Measurements from ENCODE around the gene CHODL. TPM values are rescaled to one million over a fixed set of nuclear protein-coding genes. Genes with fewer than 3 reads are reported as not detected.

CHODL gene
- total RNA-seq, 1 donor from 2014 or later = 85.6 TPM

DNA sequence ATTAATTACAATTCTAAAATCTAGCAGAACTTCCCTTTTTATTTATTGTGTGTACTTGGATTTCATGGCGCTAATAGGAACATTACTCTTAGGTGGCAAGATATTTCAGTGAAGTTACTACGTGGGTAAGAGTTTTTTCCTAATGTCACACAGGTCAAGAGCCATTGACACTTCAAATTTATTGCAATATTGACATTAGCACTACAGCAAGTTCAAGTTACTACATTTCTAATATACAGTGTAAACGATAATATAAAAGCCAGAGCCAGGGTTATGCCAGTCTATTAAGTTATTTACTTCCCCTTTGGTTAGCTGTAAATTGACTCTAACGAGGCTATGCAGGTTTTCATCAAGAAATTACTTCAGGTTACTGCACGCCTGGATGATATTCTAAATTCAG is 29.7 kb downstream of the CHODL start:
- Histone ChIP-seq H3K36me3 (ENCODE audit: control insufficient read depth in 3 of 3, insufficient read depth in 3 of 3, low read length in 3 of 3) (no peaks in the 10 kb centered on the region), H3K4me1 (ENCODE audit: control insufficient read depth in 3 of 3, insufficient read depth in 3 of 3, low read length in 3 of 3) (no peaks in the 10 kb centered on the region), H3K4me3 (ENCODE audit: low read length in 3 of 3) (no peak overlapping the region), H3K27ac (ENCODE audit: low read depth, low read length) (no peak overlapping the region), H3K27me3 (ENCODE audit: control insufficient read depth in 3 of 3, insufficient read depth in 3 of 3, low read length in 3 of 3) (no peaks in the 10 kb centered on the region), H3K9ac (ENCODE audit: low read depth in 1 of 3, low read length in 3 of 3) (no peak overlapping the region), H3K9me3 (ENCODE audit: control insufficient read depth in 3 of 3, low read length in 3 of 3) (no peaks in the 10 kb centered on the region)

- Histone ChIP-seq H3K4me3 (ENCODE audit: low read length in 3 of 3) (no peak overlapping the region), H3K9ac (ENCODE audit: low read depth in 1 of 3, low read length in 3 of 3) (no peak overlapping the region)
These were observed 31.1 kb downstream of the CHODL start for GRCh38 chr21:18275781-18276180.

GRCh38 chr21:18285379-18285778 is 40.7 kb downstream of the CHODL start:
- H3K4me1 ChIP-seq (ENCODE audit: control insufficient read depth in 3 of 3, insufficient read depth in 3 of 3, low read length in 3 of 3) = no peaks in the 10 kb centered on the region
- no peaks in the 10 kb centered on the region for H3K9me3 ChIP-seq (ENCODE audit: control insufficient read depth in 3 of 3, low read length in 3 of 3)
- H3K4me3 ChIP-seq (ENCODE audit: low read length in 3 of 3) = no peak overlapping the region
- H3K9ac ChIP-seq (ENCODE audit: low read depth in 1 of 3, low read length in 3 of 3) = no peak overlapping the region
- H3K27ac ChIP-seq (ENCODE audit: low read depth, low read length) = no peak overlapping the region
- H3K36me3 ChIP-seq (ENCODE audit: control insufficient read depth in 3 of 3, insufficient read depth in 3 of 3, low read length in 3 of 3) = no peaks in the 10 kb centered on the region
- no peaks in the 10 kb centered on the region for H3K27me3 ChIP-seq (ENCODE audit: control insufficient read depth in 3 of 3, insufficient read depth in 3 of 3, low read length in 3 of 3)

More at GRCh38 chr21:18275781-18276180, 31.1 kb downstream of the CHODL start:
- no peak overlapping the region for H3K27ac ChIP-seq (ENCODE audit: low read depth, low read length)
- H3K27me3 ChIP-seq (ENCODE audit: control insufficient read depth in 3 of 3, insufficient read depth in 3 of 3, low read length in 3 of 3) = no peaks in the 10 kb centered on the region
- H3K36me3 ChIP-seq (ENCODE audit: control insufficient read depth in 3 of 3, insufficient read depth in 3 of 3, low read length in 3 of 3) = no peaks in the 10 kb centered on the region
- no peaks in the 10 kb centered on the region for H3K9me3 ChIP-seq (ENCODE audit: control insufficient read depth in 3 of 3, low read length in 3 of 3)
- no peaks in the 10 kb centered on the region for H3K4me1 ChIP-seq (ENCODE audit: control insufficient read depth in 3 of 3, insufficient read depth in 3 of 3, low read length in 3 of 3)

DNA sequence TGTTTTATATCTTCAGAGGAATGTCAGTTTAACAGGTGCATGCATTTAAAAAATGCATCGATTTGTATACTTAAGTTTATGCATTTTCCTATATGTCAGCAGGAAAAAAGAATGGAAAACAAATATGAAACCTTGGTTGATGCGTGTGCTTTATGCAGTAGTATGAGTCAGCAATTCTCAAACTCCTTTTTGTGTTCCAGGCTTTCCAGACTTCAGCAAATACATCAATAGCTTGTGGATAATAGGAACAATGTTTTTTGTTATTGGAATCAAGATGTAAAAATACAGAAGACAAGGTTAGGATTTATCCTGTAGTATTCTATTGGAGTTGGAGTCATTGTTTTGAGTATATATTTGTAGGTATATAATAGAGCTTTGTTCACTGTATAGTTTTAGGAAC is 45.2 kb downstream of the CHODL start:
- Histone ChIP-seq H3K4me1 (ENCODE audit: control insufficient read depth in 3 of 3, insufficient read depth in 3 of 3, low read length in 3 of 3) (no peaks in the 10 kb centered on the region), H3K9ac (ENCODE audit: low read depth in 1 of 3, low read length in 3 of 3) (no peak overlapping the region), H3K9me3 (ENCODE audit: control insufficient read depth in 3 of 3, low read length in 3 of 3) (no peaks in the 10 kb centered on the region), H3K27me3 (ENCODE audit: control insufficient read depth in 3 of 3, insufficient read depth in 3 of 3, low read length in 3 of 3) (no peaks in the 10 kb centered on the region), H3K27ac (ENCODE audit: low read depth, low read length) (no peak overlapping the region), H3K36me3 (ENCODE audit: control insufficient read depth in 3 of 3, insufficient read depth in 3 of 3, low read length in 3 of 3) (no peaks in the 10 kb centered on the region), H3K4me3 (ENCODE audit: low read length in 3 of 3) (no peak overlapping the region)

DNA sequence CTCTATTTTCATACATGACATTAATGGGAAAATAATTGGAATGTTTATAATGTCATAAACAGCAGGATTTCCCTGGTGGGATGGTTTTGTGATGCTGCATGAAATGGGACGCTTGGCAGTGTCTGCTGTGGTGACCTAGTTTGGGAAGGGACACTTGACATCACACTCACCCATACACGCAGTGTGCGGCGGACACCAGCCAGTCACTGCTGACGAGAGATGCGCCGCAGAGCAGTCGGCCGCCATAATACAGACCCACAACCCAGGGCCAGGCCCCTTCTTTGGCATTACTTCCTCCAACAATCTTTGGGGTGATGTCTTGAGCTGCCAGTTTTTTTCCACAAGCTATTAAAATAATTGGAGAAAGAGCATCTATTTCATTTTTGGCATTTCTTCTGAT is 49.5 kb downstream of the CHODL start:
- no peak overlapping the region for H3K9ac ChIP-seq (ENCODE audit: low read depth in 1 of 3, low read length in 3 of 3)
- no peaks in the 10 kb centered on the region for H3K9me3 ChIP-seq (ENCODE audit: control insufficient read depth in 3 of 3, low read length in 3 of 3)
- H3K4me1 ChIP-seq (ENCODE audit: control insufficient read depth in 3 of 3, insufficient read depth in 3 of 3, low read length in 3 of 3) = no peaks in the 10 kb centered on the region
- H3K36me3 ChIP-seq (ENCODE audit: control insufficient read depth in 3 of 3, insufficient read depth in 3 of 3, low read length in 3 of 3) = no peaks in the 10 kb centered on the region
- no peak overlapping the region for H3K4me3 ChIP-seq (ENCODE audit: low read length in 3 of 3)
- H3K27me3 ChIP-seq (ENCODE audit: control insufficient read depth in 3 of 3, insufficient read depth in 3 of 3, low read length in 3 of 3) = no peaks in the 10 kb centered on the region
- no peak overlapping the region for H3K27ac ChIP-seq (ENCODE audit: low read depth, low read length)

DNA sequence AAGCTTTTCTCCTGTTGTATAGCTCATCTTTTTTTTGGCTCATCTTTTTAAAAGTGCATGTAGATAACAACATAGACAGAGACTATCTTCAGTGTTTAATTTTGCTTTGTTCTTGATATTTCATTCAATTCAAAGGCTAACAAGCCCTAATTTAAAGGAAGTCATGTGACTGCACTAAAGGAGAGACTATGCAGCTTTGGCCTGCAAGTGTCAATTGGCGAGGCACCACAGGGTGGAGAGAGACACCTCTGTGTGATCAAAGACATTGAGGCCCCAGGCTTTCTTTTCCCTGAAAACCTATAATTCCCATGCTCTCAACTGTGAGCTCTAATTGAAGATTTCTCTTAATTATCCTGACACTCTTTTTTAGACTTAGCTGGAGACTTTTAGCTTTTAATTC is 53.6 kb downstream of the CHODL start:
- Histone ChIP-seq H3K27me3 (ENCODE audit: control insufficient read depth in 3 of 3, insufficient read depth in 3 of 3, low read length in 3 of 3) (no peaks in the 10 kb centered on the region), H3K4me1 (ENCODE audit: control insufficient read depth in 3 of 3, insufficient read depth in 3 of 3, low read length in 3 of 3) (no peaks in the 10 kb centered on the region), H3K27ac (ENCODE audit: low read depth, low read length) (no peak overlapping the region), H3K9ac (ENCODE audit: low read depth in 1 of 3, low read length in 3 of 3) (no peak overlapping the region), H3K4me3 (ENCODE audit: low read length in 3 of 3) (no peak overlapping the region), H3K9me3 (ENCODE audit: control insufficient read depth in 3 of 3, low read length in 3 of 3) (no peaks in the 10 kb centered on the region), H3K36me3 (ENCODE audit: control insufficient read depth in 3 of 3, insufficient read depth in 3 of 3, low read length in 3 of 3) (no peaks in the 10 kb centered on the region)

Other genes with a start within 250 kb of the CHODL start
- gene TMPRSS15, start 159.0 kb downstream of the CHODL start, total RNA-seq = 0.52 TPM